ENCODE measurements around the gene SESTD1. TPM values are rescaled to one million over a fixed set of nuclear protein-coding genes. Genes with fewer than 3 reads are reported as not detected.
"Not testable (repeated sequence)": the region's sequence is repeated elsewhere in the genome, so short reads cannot be mapped to it uniquely, and the experiment has no call there.

Gene SESTD1
- total RNA-seq, 1 donor from 2014 or later = 49.2 TPM

- no peak for TF ChIP-seq CTCF (IDR thresholded peaks at IDR 0.05)
- Mint-ChIP-seq H3K9me3 (peaks cover 13% of the 10 kb centered on the region), H3K4me3 (peak overlapping the region; percentile 75), H3K27me3 (no peaks in the 10 kb centered on the region), H3K36me3 (ENCODE audit: low read depth) (peaks cover 28% of the 10 kb centered on the region), H3K27ac (peak overlapping the region; percentile 83), H3K4me1 (peaks cover 82% of the 10 kb centered on the region)
- ATAC-seq (ENCODE audit: low read depth) = peak; percentile 36
- intact Hi-C loops (cut with micrococcal nuclease) = loop anchor here (1.0 kb wide), 1 partner anchor 8 kb away; no protein-coding TSS in a partner anchor
- DNase-seq = no peak
- ChIA-PET POLR2A (interaction anchor here (0.7 to 2.0 kb wide), 2 partner anchors 8 to 15 kb away, joined by 3 to 7 read pairs; no protein-coding TSS in a partner anchor), CTCF (no interaction called here)
Measured at GRCh38 chr2:179247318-179248023, 17.2 kb downstream of the SESTD1 start.

DNA sequence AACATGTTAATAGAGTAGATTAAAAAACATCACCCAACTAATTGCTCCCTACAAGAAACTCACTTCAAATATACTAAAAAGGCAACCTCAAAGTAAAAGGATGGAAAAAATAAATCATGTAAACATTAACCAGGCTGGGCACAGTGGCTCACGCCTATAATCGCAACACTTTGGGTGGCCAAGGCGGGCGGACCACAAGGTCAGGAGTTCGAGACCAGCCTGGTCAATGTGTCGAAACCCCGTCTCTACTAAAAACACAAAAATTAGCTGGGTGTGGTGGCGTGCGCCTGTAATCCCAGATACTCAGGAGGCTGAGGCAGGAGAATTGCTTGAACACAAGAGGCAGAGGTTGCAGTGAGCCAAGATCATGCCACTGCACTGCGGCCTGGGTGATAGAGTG is 18.8 kb downstream of the SESTD1 start:
- ATAC-seq (ENCODE audit: low read depth); intact Hi-C loops (cut with micrococcal nuclease); H3K4me3 Mint-ChIP-seq; CTCF ChIA-PET; DNase-seq; H3K27ac Mint-ChIP-seq; H3K27me3 Mint-ChIP-seq: not testable (repeated sequence)
- POLR2A ChIA-PET = interaction anchor here (0.7 to 1.0 kb wide), 2 partner anchors 12 to 149 kb away, joined by 3 to 8 read pairs; no protein-coding TSS in a partner anchor
- H3K36me3 Mint-ChIP-seq (ENCODE audit: low read depth) = peaks cover 28% of the 10 kb centered on the region
- H3K9me3 Mint-ChIP-seq = peaks cover 13% of the 10 kb centered on the region
- peaks cover 81% of the 10 kb centered on the region for H3K4me1 Mint-ChIP-seq

DNA sequence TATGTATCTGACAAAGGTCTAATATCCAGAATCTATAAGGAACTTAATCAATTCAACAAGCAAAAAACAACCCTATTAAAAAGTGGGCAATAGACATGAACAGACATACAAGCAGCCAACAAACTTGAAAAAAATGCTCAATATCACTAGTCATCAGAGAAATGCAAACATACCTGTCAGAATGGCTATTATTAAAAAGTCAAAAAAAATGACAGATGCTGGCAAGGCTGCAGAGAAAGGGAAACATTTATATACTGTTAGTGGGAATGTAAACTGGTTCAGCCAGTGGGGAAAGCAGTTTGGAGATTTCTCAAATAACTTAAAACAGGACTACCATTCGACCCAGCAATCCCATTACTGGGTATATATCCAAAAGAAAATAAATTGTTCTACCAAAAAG is 21.6 kb downstream of the SESTD1 start:
- Mint-ChIP-seq H3K4me3 (no peak overlapping the region), H3K4me1 (peaks cover 79% of the 10 kb centered on the region), H3K9me3 (peaks cover 5% of the 10 kb centered on the region), H3K27me3 (no peaks in the 10 kb centered on the region), H3K36me3 (ENCODE audit: low read depth) (peaks cover 11% of the 10 kb centered on the region), H3K27ac (peak overlapping the region; percentile 6)
- ChIA-PET POLR2A (no interaction called here), CTCF (no interaction called here)
- no peak for DNase-seq
- TF ChIP-seq CTCF (IDR thresholded peaks at IDR 0.05) = no peak
- ATAC-seq (ENCODE audit: low read depth) = no peak
- intact Hi-C loops (cut with micrococcal nuclease) = no loop called here

DNA sequence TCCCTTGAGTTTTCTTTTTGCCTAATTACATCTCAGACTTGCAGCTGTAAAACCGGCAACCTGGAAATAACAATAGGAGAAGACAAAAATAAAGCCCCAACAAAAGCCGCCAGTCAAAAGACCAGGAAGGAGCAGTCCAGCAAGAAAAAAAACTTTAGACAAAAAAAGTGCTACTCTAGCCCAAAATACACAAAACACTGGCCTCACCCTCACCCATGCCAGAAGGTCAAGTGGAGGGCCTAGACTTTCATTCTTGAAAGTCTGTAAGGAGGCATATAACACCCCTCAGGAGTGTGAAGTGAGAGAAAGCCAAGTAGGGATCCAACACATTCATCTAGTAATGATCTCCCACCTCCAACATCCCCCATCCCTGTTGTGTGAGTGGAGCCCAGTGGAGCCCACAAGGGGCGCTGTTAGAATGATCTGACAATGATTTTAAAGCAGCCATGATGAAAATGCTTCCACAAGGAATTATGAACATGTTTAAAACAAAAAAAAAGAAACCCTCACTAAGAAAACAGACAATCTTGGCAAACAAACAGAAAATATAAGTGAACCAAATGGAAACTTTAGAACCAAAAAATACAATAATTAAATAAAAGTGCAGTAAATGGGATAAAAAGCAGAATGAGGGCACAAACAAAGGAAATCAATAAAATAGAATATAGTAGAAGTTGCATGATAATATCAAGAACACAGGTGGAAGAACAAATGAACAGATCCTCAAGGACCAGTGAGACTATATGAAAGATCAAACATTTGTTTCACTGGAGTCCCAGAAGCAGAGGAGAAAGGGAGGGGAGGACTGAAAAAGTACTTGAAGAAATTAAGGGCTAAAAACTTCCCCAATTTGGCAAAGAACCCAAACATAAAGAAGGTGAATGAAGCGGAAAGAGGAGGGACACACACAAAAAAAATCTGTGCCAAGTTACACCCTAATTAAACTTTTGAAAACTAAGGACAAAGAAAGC is 23.9 kb downstream of the SESTD1 start:
- DNase-seq = no peak
- peaks cover 3% of the 10 kb centered on the region for H3K9me3 Mint-ChIP-seq
- no peak for TF ChIP-seq CTCF (IDR thresholded peaks at IDR 0.05)
- ChIA-PET CTCF (no interaction called here), POLR2A (interaction anchor here (0.6 kb wide), 1 partner anchor 22 kb away, joined by 4 read pairs; no protein-coding TSS in a partner anchor)
- peak overlapping the region; percentile 46 for H3K27ac Mint-ChIP-seq
- peaks cover 10% of the 10 kb centered on the region for H3K36me3 Mint-ChIP-seq (ENCODE audit: low read depth)
- H3K4me3 Mint-ChIP-seq = no peak overlapping the region
- peaks cover 75% of the 10 kb centered on the region for H3K4me1 Mint-ChIP-seq
- no peaks in the 10 kb centered on the region for H3K27me3 Mint-ChIP-seq
- no peak for ATAC-seq (ENCODE audit: low read depth)
- intact Hi-C loops (cut with micrococcal nuclease) = no loop called here

DNA sequence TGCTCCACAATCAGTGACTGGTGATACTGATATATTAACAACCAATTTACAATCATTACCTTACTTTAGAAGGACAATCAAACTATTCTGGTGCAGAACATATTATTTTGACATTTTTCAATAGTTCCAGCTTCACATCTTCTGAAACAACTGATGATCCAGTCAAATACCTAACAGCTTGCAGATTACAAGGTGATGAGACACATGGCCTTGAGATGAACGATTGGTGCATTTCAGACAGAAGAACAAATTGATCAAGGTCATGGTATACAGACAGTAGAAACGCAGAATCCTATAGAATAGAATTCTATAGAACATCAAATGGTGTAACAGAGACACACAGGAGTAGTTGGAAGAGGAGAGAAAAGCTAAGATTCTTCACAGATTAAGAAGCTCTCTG is 24.8 kb downstream of the SESTD1 start:
- POLR2A ChIA-PET = interaction anchor here (0.9 to 2.1 kb wide), 4 partner anchors 10 to 35 kb away, joined by 3 to 6 read pairs (median 4); no protein-coding TSS in a partner anchor
- Mint-ChIP-seq H3K27ac (peak overlapping the region; percentile 20), H3K9me3 (peaks cover 3% of the 10 kb centered on the region)

More for the DNA sequence above, 24.8 kb downstream of the SESTD1 start:
- no peak for ATAC-seq (ENCODE audit: low read depth)
- no peak for TF ChIP-seq CTCF (IDR thresholded peaks at IDR 0.05)
- Mint-ChIP-seq H3K4me3 (no peak overlapping the region), H3K27me3 (no peaks in the 10 kb centered on the region), H3K4me1 (peaks cover 79% of the 10 kb centered on the region), H3K36me3 (ENCODE audit: low read depth) (peaks cover 14% of the 10 kb centered on the region)
- no peak for DNase-seq
- intact Hi-C loops (cut with micrococcal nuclease) = loop anchor here (1.0 to 5.0 kb wide), 2 partner anchors 7 to 32 kb away; no protein-coding TSS in a partner anchor
- CTCF ChIA-PET = interaction anchor here (1.0 kb wide), 1 partner anchor 17 kb away, joined by 3 read pairs; no protein-coding TSS in a partner anchor

Data from activated B cell treated with CpG ODN at 0.5 μM for 24 hours (primary cell).